NCI-H82 treated with DMSO at 0.1 percent for 48 hours (cell line): ENCODE measurements around the gene MMP11.

Experiments
- DNase-seq: peaks from one replicate; lab custom pipeline; 2025; ENCODE audit not compliant: unreplicated experiment; lab: John Stamatoyannopoulos, UW

MMP11 gene

GRCh38 chr22:23800297-23801237 lies 27.9 kb downstream of the MMP11 start:
- no peak for DNase-seq

GRCh38 chr22:23801238-23801821 lies 28.7 kb downstream of the MMP11 start:
- no peak for DNase-seq

- DNase-seq = no peak
These were observed 29.3 kb downstream of the MMP11 start for GRCh38 chr22:23801886-23802377.

GRCh38 chr22:23803001-23803819 lies 30.6 kb downstream of the MMP11 start:
- no peak for DNase-seq

- DNase-seq = no peak
These were observed 32.2 kb downstream of the MMP11 start for GRCh38 chr22:23804781-23805291.

GRCh38 chr22:23806837-23807236 lies 34.2 kb downstream of the MMP11 start:
- no peak for DNase-seq

GRCh38 chr22:23812378-23812777 lies 39.7 kb downstream of the MMP11 start:
- no peak for DNase-seq

- DNase-seq = no peak
These were observed 43.0 kb downstream of the MMP11 start for GRCh38 chr22:23815541-23816155.

GRCh38 chr22:23816156-23816976 lies 43.7 kb downstream of the MMP11 start:
- peak; percentile 15 for DNase-seq

GRCh38 chr22:23817146-23817545 lies 44.5 kb downstream of the MMP11 start:
- no peak for DNase-seq

- no peak for DNase-seq
These were observed 45.9 kb downstream of the MMP11 start for GRCh38 chr22:23818541-23818940.

GRCh38 chr22:23820748-23821211 lies 48.1 kb downstream of the MMP11 start:
- no peak for DNase-seq

GRCh38 chr22:23822101-23822671 lies 49.5 kb downstream of the MMP11 start:
- no peak for DNase-seq

GRCh38 chr22:23823331-23823791 lies 50.7 kb downstream of the MMP11 start:
- DNase-seq = no peak

GRCh38 chr22:23824476-23825245 lies 52.0 kb downstream of the MMP11 start:
- DNase-seq = no peak

GRCh38 chr22:23825246-23825905 lies 52.7 kb downstream of the MMP11 start:
- DNase-seq = no peak

GRCh38 chr22:23826510-23827350 lies 54.1 kb downstream of the MMP11 start:
- DNase-seq = no peak
